H9 (cell line): ENCODE data around the gene SNAP25. TPM values are rescaled to one million over a fixed set of nuclear protein-coding genes. Genes with fewer than 3 reads are reported as not detected.

Experiments
- DNase-seq: peaks from one replicate; pipeline ENCODE4 v3.0.0-alpha.2; 2017
- H2AFZ ChIP-seq: one replicate; pipeline ENCODE4 v1.6.1; 2013; ENCODE audit warnings: mild to moderate bottlenecking, low read length, control low read depth, moderate library complexity
- H2AK5ac ChIP-seq: 2 replicates; pipeline ENCODE4 v1.6.1; 2013; ENCODE audit warnings: low read length, control low read depth, mixed read lengths; ENCODE audit not compliant: insufficient read length
- H2BK120ac ChIP-seq: one replicate; pipeline ENCODE4 v1.6.1; 2013; ENCODE audit warnings: low read depth, mild to moderate bottlenecking, low read length, control low read depth, inconsistent platforms; ENCODE audit not compliant: poor library complexity, severe bottlenecking
- H2BK12ac ChIP-seq: 2 replicates; pipeline ENCODE4 v1.6.1; 2013; ENCODE audit warnings: low read length, control low read depth, mixed read lengths, low read depth; ENCODE audit not compliant: insufficient read length
- H2BK15ac ChIP-seq: 2 replicates; pipeline ENCODE4 v1.6.1; 2013; ENCODE audit warnings: low read depth, low read length, control low read depth
- H2BK20ac ChIP-seq: one replicate; pipeline ENCODE4 v1.6.1; 2013; ENCODE audit warnings: low read depth, mild to moderate bottlenecking, low read length, control low read depth, inconsistent platforms; ENCODE audit not compliant: poor library complexity, severe bottlenecking
- H2BK5ac ChIP-seq: 2 replicates; pipeline ENCODE4 v1.6.1; 2013; ENCODE audit warnings: low read length, control low read depth, mixed read lengths; ENCODE audit not compliant: insufficient read length
- H3K14ac ChIP-seq: 2 replicates; pipeline ENCODE4 v1.6.1; 2013; ENCODE audit warnings: low read length, control low read depth; ENCODE audit not compliant: insufficient read depth
- H3K18ac ChIP-seq: 2 replicates; pipeline ENCODE4 v1.6.1; 2013; ENCODE audit warnings: low read depth, mild to moderate bottlenecking, mixed read lengths, low read length, control low read depth; ENCODE audit not compliant: insufficient read length
- H3K23ac ChIP-seq: 2 replicates; pipeline ENCODE4 v1.6.1; 2013; ENCODE audit warnings: low read length, control low read depth, mixed read lengths, low read depth; ENCODE audit not compliant: insufficient read length
- H3K23me2 ChIP-seq: 2 replicates; pipeline ENCODE4 v1.6.1; 2013; ENCODE audit warnings: low read depth, mild to moderate bottlenecking, mixed read lengths, low read length, control low read depth; ENCODE audit not compliant: insufficient read length, poor library complexity, severe bottlenecking
- H3K27ac ChIP-seq: 2 replicates; pipeline ENCODE4 v1.5.1; 2013; ENCODE audit warnings: low read length, control low read depth, mixed read lengths, low read depth; ENCODE audit not compliant: insufficient read length
- H3K27me3 ChIP-seq: 2 replicates; pipeline ENCODE4 v1.6.1; 2013; ENCODE audit warnings: low read length, control low read depth, inconsistent platforms; ENCODE audit not compliant: insufficient read depth
- H3K4ac ChIP-seq: 2 replicates; pipeline ENCODE4 v1.6.1; 2013; ENCODE audit warnings: low read depth, mild to moderate bottlenecking, control low read depth, inconsistent platforms, low read length, moderate library complexity
- H3K4me1 ChIP-seq: 2 replicates; pipeline ENCODE4 v1.6.1; 2013; ENCODE audit warnings: low read length, control low read depth, inconsistent platforms; ENCODE audit not compliant: insufficient read depth
- H3K4me2 ChIP-seq: 2 replicates; pipeline ENCODE4 v1.6.1; 2013; ENCODE audit warnings: low read length, control low read depth, mixed read lengths; ENCODE audit not compliant: insufficient read length, insufficient read depth
- H3K56ac ChIP-seq: 2 replicates; pipeline ENCODE4 v1.6.1; 2013; ENCODE audit warnings: low read depth, mild to moderate bottlenecking, mixed read lengths, low read length, control low read depth; ENCODE audit not compliant: insufficient read length
- H3K79me1 ChIP-seq: 2 replicates; pipeline ENCODE4 v1.6.1; 2013; ENCODE audit warnings: low read depth, mild to moderate bottlenecking, moderate library complexity, low read length, control low read depth, inconsistent platforms; ENCODE audit not compliant: insufficient read depth, poor library complexity, severe bottlenecking
- H3K79me2 ChIP-seq: 2 replicates; pipeline ENCODE4 v1.6.1; 2013; ENCODE audit warnings: low read length, control low read depth, inconsistent platforms; ENCODE audit not compliant: insufficient read depth
- H3K9ac ChIP-seq: 2 replicates; pipeline ENCODE4 v1.6.1; 2013; ENCODE audit warnings: low read length, control low read depth, mixed read lengths; ENCODE audit not compliant: insufficient read length; ENCODE audit errors: extremely low read depth
- H3K9me3 ChIP-seq: one replicate; pipeline ENCODE4 v1.6.1; 2013; ENCODE audit warnings: low read depth, low read length, inconsistent platforms; ENCODE audit not compliant: control insufficient read depth
- H3T11ph ChIP-seq: one replicate; pipeline ENCODE4 v1.6.1; 2013; ENCODE audit warnings: mild to moderate bottlenecking, low read length, control low read depth, inconsistent platforms
- H4K20me1 ChIP-seq: one replicate; pipeline ENCODE4 v1.6.1; 2013; ENCODE audit not compliant: control insufficient read depth, insufficient read length, insufficient read depth
- H4K5ac ChIP-seq: 2 replicates; pipeline ENCODE4 v1.6.1; 2013; ENCODE audit warnings: low read depth, mild to moderate bottlenecking, mixed read lengths, low read length, control low read depth; ENCODE audit not compliant: insufficient read length
- H4K8ac ChIP-seq: replicated peaks from 2 replicates; pipeline ENCODE4 v1.6.1; 2013; ENCODE audit warnings: low read length, control low read depth, mixed read lengths, low read depth; ENCODE audit not compliant: insufficient read length
- H4K91ac ChIP-seq: 2 replicates; pipeline ENCODE4 v1.6.1; 2013; ENCODE audit warnings: low read depth, mild to moderate bottlenecking, moderate library complexity, mixed read lengths, low read length, control low read depth; ENCODE audit not compliant: insufficient read length
- H3K27ac Mint-ChIP-seq, 3 experiments: 2 replicates in 2 of 3; 3 replicates in 1 of 3; pipeline ENCODE4 v1.8.0; 2020 to 2021; ENCODE audit warnings: mixed read lengths in 3 of 3, mild to moderate bottlenecking in 1 of 3, moderate library complexity in 1 of 3
- H3K27me3 Mint-ChIP-seq: 2 replicates; pipeline ENCODE4 v1.8.0; 2021; ENCODE audit warnings: low read depth, mild to moderate bottlenecking, moderate library complexity, mixed read lengths
- H3K36me3 Mint-ChIP-seq, 3 experiments: 2 replicates in 2 of 3; 3 replicates in 1 of 3; pipeline ENCODE4 v1.8.0; 2020 to 2021; ENCODE audit warnings: low read depth in 3 of 3, mixed read lengths in 3 of 3; ENCODE audit not compliant: insufficient read depth in 1 of 3
- H3K4me1 Mint-ChIP-seq, 2 experiments: 2 replicates each; pipeline ENCODE4 v1.8.0; 2020; ENCODE audit warnings: mixed read lengths in 2 of 2
- H3K4me3 Mint-ChIP-seq, 2 experiments: 2 replicates in 1 of 2; 3 replicates in 1 of 2; pipeline ENCODE4 v1.8.0; 2020 to 2021; ENCODE audit warnings: mild to moderate bottlenecking in 2 of 2, mixed read lengths in 2 of 2, moderate library complexity in 1 of 2
- H3K9me3 Mint-ChIP-seq, 2 experiments: 2 replicates in 1 of 2; 3 replicates in 1 of 2; pipeline ENCODE4 v1.8.0; 2020; ENCODE audit warnings: mild to moderate bottlenecking in 2 of 2, mixed read lengths in 2 of 2, moderate library complexity in 1 of 2
- WGBS: extraction: QIAGEN DNeasy Blood & Tissue Kit; methylation state at CpG from one replicate; pipeline ENCODE4 v1.1.7; 2013; ENCODE audit warnings: missing lambda C conversion rate, low lambda C conversion rate, mixed read lengths; ENCODE audit not compliant: insufficient read length; ENCODE audit errors: extremely low coverage; 5-methylcytosine and 5-hydroxymethylcytosine counted together
- total RNA-seq: library from RNA; stranded (reverse); gene quantifications from 2 replicates; pipeline ENCODE4 v1.2.1, GENCODE V29; 2021
- TF ChIP-seq, protein P1 (sequence below): fragments of 200-600 bp; sonication (generic); conservative IDR thresholded peaks from 3 replicates; pipeline ENCODE4 v1.8.0; 2021; ENCODE audit warnings: antibody characterized with exemption, mild to moderate bottlenecking

The SNAP25 gene
- total RNA-seq, 1 experiment from 2014 or later, result 0.13 TPM

DNA sequence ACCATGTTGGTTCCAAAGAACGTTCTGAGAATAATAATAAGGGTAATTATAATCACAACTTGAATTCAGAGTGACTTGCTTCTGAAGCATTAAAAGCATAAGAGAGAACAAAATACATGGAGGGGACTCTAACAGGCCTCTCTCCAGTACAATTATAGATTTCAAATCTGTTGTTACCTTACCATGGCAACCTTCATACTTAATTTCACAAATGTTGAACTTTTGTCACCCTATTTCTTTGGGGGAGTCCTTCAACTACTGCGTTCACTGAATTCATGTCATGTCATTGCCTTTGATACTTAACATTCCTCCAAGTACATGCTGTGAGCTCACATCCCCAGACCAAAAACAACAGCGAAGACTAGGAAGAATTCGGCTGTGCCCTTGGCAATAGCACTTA is 111.4 kb downstream of the SNAP25 start:
- DNase-seq, result no peak
- Mint-ChIP-seq H3K36me3 (no peaks in the 10 kb centered on the region; a peak in 1 of 7 replicates), H3K9me3 (no peaks in the 10 kb centered on the region), H3K4me3 (no peak overlapping the region), H3K27me3 (no peaks in the 10 kb centered on the region), H3K27ac (no peak overlapping the region), H3K4me1 (peaks cover 4 to 14% of the 10 kb centered on the region in 2 experiments; a peak in 3 of 4 replicates)
- Histone ChIP-seq H2BK15ac (no peak overlapping the region), H3K14ac (no peak overlapping the region), H3K4me2 (no peak overlapping the region), H3K27ac (no peak overlapping the region), H3K27me3 (no peaks in the 10 kb centered on the region), H3K4ac (no peak overlapping the region), H2BK5ac (no peak overlapping the region), H3K79me1 (no peaks in the 10 kb centered on the region), H3K18ac (no peak overlapping the region), H4K8ac (no peak overlapping the region), H3K79me2 (no peaks in the 10 kb centered on the region), H2BK12ac (no peak overlapping the region), H4K5ac (no peak overlapping the region), H3K9me3 (no peaks in the 10 kb centered on the region), H2AK5ac (no peak overlapping the region), H2BK120ac (no peak overlapping the region), H4K20me1 (no peaks in the 10 kb centered on the region), H3K23me2 (no peaks in the 10 kb centered on the region), H3K56ac (no peak overlapping the region), H3K4me1 (no peaks in the 10 kb centered on the region; the same call in 1 of the 2 replicates), H3K23ac (no peak overlapping the region), H2BK20ac (no peak overlapping the region), H4K91ac (no peak overlapping the region), H2AFZ (no peak overlapping the region), H3K9ac (no peak overlapping the region), H3T11ph (no peak overlapping the region)
- WGBS, result no CpG with 5 or more reads among the region's 4 CpGs
- TF ChIP-seq, protein P1, sequence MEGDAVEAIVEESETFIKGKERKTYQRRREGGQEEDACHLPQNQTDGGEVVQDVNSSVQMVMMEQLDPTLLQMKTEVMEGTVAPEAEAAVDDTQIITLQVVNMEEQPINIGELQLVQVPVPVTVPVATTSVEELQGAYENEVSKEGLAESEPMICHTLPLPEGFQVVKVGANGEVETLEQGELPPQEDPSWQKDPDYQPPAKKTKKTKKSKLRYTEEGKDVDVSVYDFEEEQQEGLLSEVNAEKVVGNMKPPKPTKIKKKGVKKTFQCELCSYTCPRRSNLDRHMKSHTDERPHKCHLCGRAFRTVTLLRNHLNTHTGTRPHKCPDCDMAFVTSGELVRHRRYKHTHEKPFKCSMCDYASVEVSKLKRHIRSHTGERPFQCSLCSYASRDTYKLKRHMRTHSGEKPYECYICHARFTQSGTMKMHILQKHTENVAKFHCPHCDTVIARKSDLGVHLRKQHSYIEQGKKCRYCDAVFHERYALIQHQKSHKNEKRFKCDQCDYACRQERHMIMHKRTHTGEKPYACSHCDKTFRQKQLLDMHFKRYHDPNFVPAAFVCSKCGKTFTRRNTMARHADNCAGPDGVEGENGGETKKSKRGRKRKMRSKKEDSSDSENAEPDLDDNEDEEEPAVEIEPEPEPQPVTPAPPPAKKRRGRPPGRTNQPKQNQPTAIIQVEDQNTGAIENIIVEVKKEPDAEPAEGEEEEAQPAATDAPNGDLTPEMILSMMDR, result no peak
